ENCODE results near the gene LSR.

- TF ChIP-seq CTCF (IDR thresholded peaks at IDR 0.05) (no peak), EZH2 (IDR thresholded peaks at IDR 0.05) (no peak)
Observed at GRCh38 chr19:35249146-35249847, 495 bp downstream of the LSR start.

All from neural progenitor cell (in vitro differentiated cells).